Mesendoderm (in vitro differentiated cells): ENCODE results near the gene SLC44A5.

Experiments
- DNase-seq: peaks from one replicate; pipeline ENCODE4 v3.0.0; 2013
- H2AK5ac ChIP-seq: 2 replicates; pipeline ENCODE4 v1.6.1; 2013; ENCODE audit warnings: low read length, inconsistent platforms
- H2BK120ac ChIP-seq: 2 replicates; pipeline ENCODE4 v1.6.1; 2013; ENCODE audit warnings: low read depth, mild to moderate bottlenecking, low read length, moderate library complexity, mixed read lengths
- H2BK15ac ChIP-seq: replicated peaks from 2 replicates; pipeline ENCODE4 v1.6.1; 2013; ENCODE audit warnings: low read depth, mild to moderate bottlenecking, moderate library complexity
- H2BK5ac ChIP-seq: 2 replicates; pipeline ENCODE4 v1.6.1; 2013; ENCODE audit warnings: low read length, inconsistent platforms
- H3K18ac ChIP-seq: 2 replicates; pipeline ENCODE4 v1.6.1; 2013; ENCODE audit warnings: mild to moderate bottlenecking, low read length, mixed read lengths
- H3K23ac ChIP-seq: one replicate; pipeline ENCODE4 v1.6.1; 2013; ENCODE audit warnings: low read length
- H3K27ac ChIP-seq: 2 replicates; pipeline ENCODE4 v1.5.1; 2013; ENCODE audit warnings: low read depth, mild to moderate bottlenecking, inconsistent platforms, low read length, moderate library complexity
- H3K27me3 ChIP-seq: 2 replicates; pipeline ENCODE4 v1.6.1; 2013; ENCODE audit warnings: low read length, control low read depth, mild to moderate bottlenecking, inconsistent platforms; ENCODE audit not compliant: insufficient read depth, poor library complexity
- H3K36me3 ChIP-seq: 2 replicates; pipeline ENCODE4 v1.6.1; 2013; ENCODE audit warnings: low read length, inconsistent platforms; ENCODE audit not compliant: control insufficient read depth, insufficient read depth
- H3K4ac ChIP-seq: one replicate; pipeline ENCODE4 v1.6.1; 2013; ENCODE audit warnings: low read depth, mild to moderate bottlenecking, low read length, moderate library complexity
- H3K4me1 ChIP-seq: 2 replicates; pipeline ENCODE4 v1.6.1; 2013; ENCODE audit warnings: low read depth, low read length, inconsistent platforms; ENCODE audit not compliant: control insufficient read depth
- H3K4me2 ChIP-seq: 2 replicates; pipeline ENCODE4 v1.6.1; 2013; ENCODE audit warnings: low read length
- H3K4me3 ChIP-seq: 2 replicates; pipeline ENCODE4 v1.5.1; 2013; ENCODE audit warnings: mild to moderate bottlenecking, low read length
- H3K56ac ChIP-seq: one replicate; pipeline ENCODE4 v1.6.1; 2013; ENCODE audit warnings: low read length
- H3K79me1 ChIP-seq: 2 replicates; pipeline ENCODE4 v1.6.1; 2013; ENCODE audit warnings: low read length, inconsistent platforms
- H3K79me2 ChIP-seq: 2 replicates; pipeline ENCODE4 v1.6.1; 2013; ENCODE audit warnings: mild to moderate bottlenecking, low read length; ENCODE audit not compliant: control insufficient read depth, insufficient read depth
- H3K9ac ChIP-seq: 2 replicates; pipeline ENCODE4 v1.6.1; 2013; ENCODE audit warnings: low read length, inconsistent platforms
- H4K5ac ChIP-seq: one replicate; pipeline ENCODE4 v1.6.1; 2013; ENCODE audit warnings: low read length
- H4K8ac ChIP-seq: one replicate; pipeline ENCODE4 v1.6.1; 2013; ENCODE audit warnings: low read depth, mild to moderate bottlenecking, control low read depth, low read length, moderate library complexity
- WGBS: extraction: QIAGEN DNeasy Blood & Tissue Kit; methylation state at CpG from one replicate; pipeline ENCODE4 v1.1.7; 2013; ENCODE audit warnings: low lambda C conversion rate, missing lambda C conversion rate; ENCODE audit not compliant: insufficient coverage; ENCODE audit errors: extremely low coverage; 5-methylcytosine and 5-hydroxymethylcytosine counted together

SLC44A5 gene

GRCh38 chr1:75559800-75560199, 51.1 kb downstream of the SLC44A5 start:
- Histone ChIP-seq H2BK120ac (no peak overlapping the region), H3K4me1 (no peaks in the 10 kb centered on the region), H2BK5ac (no peak overlapping the region), H3K4me2 (no peak overlapping the region), H3K4ac (no peak overlapping the region), H3K9ac (no peak overlapping the region), H3K27me3 (no peaks in the 10 kb centered on the region), H3K23ac (no peak overlapping the region), H3K18ac (no peak overlapping the region), H3K79me1 (no peaks in the 10 kb centered on the region), H3K27ac (no peak overlapping the region), H4K8ac (no peak overlapping the region), H3K36me3 (no peaks in the 10 kb centered on the region), H4K5ac (no peak overlapping the region), H3K79me2 (no peaks in the 10 kb centered on the region), H3K56ac (no peak overlapping the region), H2BK15ac (no peak overlapping the region), H2AK5ac (no peak overlapping the region), H3K4me3 (no peak overlapping the region)
- DNase-seq = no peak

- Histone ChIP-seq H3K23ac (no peak overlapping the region), H3K27ac (no peak overlapping the region), H2AK5ac (no peak overlapping the region), H3K79me2 (no peaks in the 10 kb centered on the region), H2BK5ac (no peak overlapping the region), H3K9ac (no peak overlapping the region), H3K36me3 (no peaks in the 10 kb centered on the region), H3K4me2 (no peak overlapping the region), H3K4ac (no peak overlapping the region), H3K79me1 (no peaks in the 10 kb centered on the region), H2BK120ac (no peak overlapping the region), H3K56ac (no peak overlapping the region), H4K5ac (no peak overlapping the region), H3K4me3 (no peak overlapping the region), H3K27me3 (no peaks in the 10 kb centered on the region), H3K18ac (no peak overlapping the region), H4K8ac (no peak overlapping the region), H2BK15ac (no peak overlapping the region), H3K4me1 (no peaks in the 10 kb centered on the region)
- DNase-seq = no peak
- no CpG with 5 or more reads among the region's 2 CpGs for WGBS
Measured at GRCh38 chr1:75559136-75559535, 51.8 kb downstream of the SLC44A5 start.

GRCh38 chr1:75554870-75555269, 56.0 kb downstream of the SLC44A5 start:
- Histone ChIP-seq H3K27me3 (no peaks in the 10 kb centered on the region), H3K36me3 (no peaks in the 10 kb centered on the region), H4K5ac (no peak overlapping the region), H3K56ac (no peak overlapping the region), H3K9ac (no peak overlapping the region), H3K79me2 (no peaks in the 10 kb centered on the region), H3K27ac (no peak overlapping the region), H2AK5ac (no peak overlapping the region), H2BK15ac (no peak overlapping the region), H2BK120ac (no peak overlapping the region), H3K18ac (no peak overlapping the region), H3K4me2 (no peak overlapping the region), H3K4me3 (no peak overlapping the region), H2BK5ac (no peak overlapping the region), H3K4ac (no peak overlapping the region), H3K23ac (no peak overlapping the region), H4K8ac (no peak overlapping the region), H3K79me1 (no peaks in the 10 kb centered on the region), H3K4me1 (no peaks in the 10 kb centered on the region)
- no CpG with 5 or more reads among the region's 1 CpG for WGBS
- DNase-seq = no peak

- no peaks in the 10 kb centered on the region for H3K36me3 ChIP-seq
- no peak overlapping the region for H3K9ac ChIP-seq
- H3K4me1 ChIP-seq = no peaks in the 10 kb centered on the region
- no peak overlapping the region for H2BK120ac ChIP-seq
- DNase-seq = no peak
- no peak overlapping the region for H2AK5ac ChIP-seq
- no peak overlapping the region for H2BK5ac ChIP-seq
- no peak overlapping the region for H3K23ac ChIP-seq
- no peak overlapping the region for H2BK15ac ChIP-seq
- H3K4me2 ChIP-seq = no peak overlapping the region
- no peaks in the 10 kb centered on the region for H3K79me2 ChIP-seq
- no peak overlapping the region for H3K4me3 ChIP-seq
- WGBS = no CpG with 5 or more reads among the region's 2 CpGs
- H3K4ac ChIP-seq = no peak overlapping the region
- H3K27me3 ChIP-seq = no peaks in the 10 kb centered on the region
- no peak overlapping the region for H3K18ac ChIP-seq
- no peak overlapping the region for H4K8ac ChIP-seq
- no peak overlapping the region for H3K56ac ChIP-seq
- no peak overlapping the region for H3K27ac ChIP-seq
- no peak overlapping the region for H4K5ac ChIP-seq
- H3K79me1 ChIP-seq = no peaks in the 10 kb centered on the region
Measured at GRCh38 chr1:75554181-75554580, 56.7 kb downstream of the SLC44A5 start.

- H3K23ac ChIP-seq = no peak overlapping the region
- no peaks in the 10 kb centered on the region for H3K79me2 ChIP-seq
- no peaks in the 10 kb centered on the region for H3K36me3 ChIP-seq
- H3K27me3 ChIP-seq = no peaks in the 10 kb centered on the region
- H3K9ac ChIP-seq = no peak overlapping the region
- DNase-seq = no peak
- no peaks in the 10 kb centered on the region for H3K4me1 ChIP-seq
- H4K8ac ChIP-seq = no peak overlapping the region
- no peak overlapping the region for H4K5ac ChIP-seq
- no peak overlapping the region for H3K4me3 ChIP-seq
- H3K4ac ChIP-seq = no peak overlapping the region
- H3K4me2 ChIP-seq = no peak overlapping the region
- H3K56ac ChIP-seq = no peak overlapping the region
- H2BK15ac ChIP-seq = no peak overlapping the region
- H3K18ac ChIP-seq = no peak overlapping the region
- H2BK5ac ChIP-seq = no peak overlapping the region
- H3K27ac ChIP-seq = no peak overlapping the region
- no peak overlapping the region for H2BK120ac ChIP-seq
- no peak overlapping the region for H2AK5ac ChIP-seq
- H3K79me1 ChIP-seq = no peaks in the 10 kb centered on the region
Measured at GRCh38 chr1:75550559-75550958, 60.4 kb downstream of the SLC44A5 start.

GRCh38 chr1:75548721-75549480, 62.0 kb downstream of the SLC44A5 start:
- H2BK15ac ChIP-seq = no peak overlapping the region
- H4K5ac ChIP-seq = no peak overlapping the region
- WGBS = 100% methylated on average over 2 of the region's 3 CpGs

More at GRCh38 chr1:75548721-75549480, 62.0 kb downstream of the SLC44A5 start:
- Histone ChIP-seq H3K18ac (no peak overlapping the region), H3K4me2 (no peak overlapping the region), H3K79me1 (no peaks in the 10 kb centered on the region), H2AK5ac (no peak overlapping the region), H2BK5ac (no peak overlapping the region), H3K27me3 (no peaks in the 10 kb centered on the region), H2BK120ac (no peak overlapping the region), H3K27ac (no peak overlapping the region), H3K79me2 (no peaks in the 10 kb centered on the region), H3K4me3 (no peak overlapping the region), H3K4ac (no peak overlapping the region), H3K23ac (no peak overlapping the region), H3K56ac (no peak overlapping the region), H4K8ac (no peak overlapping the region), H3K4me1 (no peaks in the 10 kb centered on the region), H3K9ac (no peak overlapping the region), H3K36me3 (no peaks in the 10 kb centered on the region)
- no peak for DNase-seq
